PFSK-1 (cell line): Measurements from ENCODE around the gene LRMDA.

Experiments
- FOXP2 ChIP-seq: optimal IDR thresholded peaks from 2 replicates; pipeline ENCODE3; 2011; ENCODE audit warnings: borderline replicate concordance, control low read depth, inconsistent platforms; ENCODE audit not compliant: insufficient read depth; ENCODE audit errors: extremely low read length, extremely low read depth
- POLR2AphosphoS5 ChIP-seq: IDR thresholded peaks from 2 replicates; pipeline ENCODE4 v1.6.1; 2012; ENCODE audit warnings: low read depth, mild to moderate bottlenecking, control low read depth, low read length, moderate library complexity
- REST ChIP-seq, 2 experiments: IDR thresholded peaks; 2 replicates each; pipeline versions ENCODE4 v1.6.1 to v1.8.0; 2011 to 2012; ENCODE audit warnings: low read depth in 2 of 2, low read length in 2 of 2, control low read depth in 1 of 2, inconsistent platforms in 1 of 2, mild to moderate bottlenecking in 1 of 2, moderate library complexity in 1 of 2; ENCODE audit not compliant: insufficient read depth in 1 of 2
- SIN3A ChIP-seq: IDR thresholded peaks from 2 replicates; pipeline ENCODE4 v1.6.1; 2012; ENCODE audit warnings: mild to moderate bottlenecking, low read length, moderate library complexity, borderline replicate concordance; ENCODE audit not compliant: insufficient read depth
- TAF1 ChIP-seq: IDR thresholded peaks from 2 replicates; pipeline ENCODE4 v1.6.1; 2012; ENCODE audit warnings: low read length, control low read depth, borderline replicate concordance; ENCODE audit not compliant: insufficient read depth

Gene LRMDA

GRCh38 chr10:76285012-76285411 lies 853.6 kb downstream of the LRMDA start:
- TF ChIP-seq REST (IDR thresholded peaks at IDR 0.05; ENCODE audit: insufficient read depth in 1 of 2, low read depth in 2 of 2, low read length in 2 of 2) (no peak), FOXP2 (no peak), POLR2AphosphoS5 (no peak), SIN3A (no peak), TAF1 (no peak)

DNA sequence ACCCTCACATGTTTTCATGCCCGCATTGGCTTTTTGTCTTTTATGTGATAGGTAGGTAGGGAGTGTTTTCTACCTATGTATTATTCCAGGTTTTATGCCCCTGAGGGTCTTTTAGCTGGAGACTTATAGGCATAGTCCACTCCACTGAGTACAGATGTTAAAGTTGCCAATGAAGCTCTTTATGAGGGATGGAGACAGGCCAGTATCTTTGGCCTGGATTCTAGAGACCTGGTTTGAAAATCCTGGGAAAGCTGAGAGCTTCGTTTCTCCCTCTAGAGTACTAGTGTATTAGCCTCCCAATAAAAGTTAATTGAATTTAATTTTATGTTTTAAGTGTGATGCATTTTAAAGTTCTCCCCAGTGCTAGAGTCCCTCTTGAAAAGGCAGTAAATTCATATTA lies 854.1 kb downstream of the LRMDA start:
- TF ChIP-seq TAF1 (no peak), SIN3A (no peak), REST (IDR thresholded peaks at IDR 0.05; ENCODE audit: insufficient read depth in 1 of 2, low read depth in 2 of 2, low read length in 2 of 2) (no peak), FOXP2 (no peak), POLR2AphosphoS5 (no peak)

DNA sequence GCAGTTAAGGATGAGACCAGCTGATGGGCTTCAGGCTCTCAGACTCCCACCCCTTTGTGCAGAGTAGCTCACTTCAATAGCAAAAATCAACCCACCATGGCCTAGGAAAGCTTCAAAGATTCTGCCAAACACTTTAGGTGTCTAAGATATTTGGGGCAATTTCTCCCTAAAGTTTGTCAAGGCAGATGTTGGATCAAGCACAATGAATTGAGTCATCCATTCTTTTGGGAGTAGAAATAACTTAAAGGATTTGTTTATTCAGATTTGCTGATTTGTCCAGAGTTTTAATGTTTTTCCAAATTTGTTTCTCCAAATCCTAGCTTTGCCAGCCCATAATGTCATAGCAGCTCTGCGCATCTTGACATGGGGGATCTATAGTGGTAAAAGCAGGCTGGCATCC lies 855.1 kb downstream of the LRMDA start:
- TF ChIP-seq FOXP2 (no peak), SIN3A (no peak), TAF1 (no peak), POLR2AphosphoS5 (no peak), REST (IDR thresholded peaks at IDR 0.05; ENCODE audit: insufficient read depth in 1 of 2, low read depth in 2 of 2, low read length in 2 of 2) (no peak)

GRCh38 chr10:76287856-76288255 lies 856.4 kb downstream of the LRMDA start:
- no peak for TF ChIP-seq POLR2AphosphoS5
- no peak for TF ChIP-seq FOXP2
- TF ChIP-seq SIN3A, result no peak
- TF ChIP-seq TAF1, result no peak
- no peak for TF ChIP-seq REST (IDR thresholded peaks at IDR 0.05; ENCODE audit: insufficient read depth in 1 of 2, low read depth in 2 of 2, low read length in 2 of 2)

- TF ChIP-seq SIN3A (no peak), REST (IDR thresholded peaks at IDR 0.05; ENCODE audit: insufficient read depth in 1 of 2, low read depth in 2 of 2, low read length in 2 of 2) (no peak), POLR2AphosphoS5 (no peak), FOXP2 (no peak), TAF1 (no peak)
These were observed 859.8 kb downstream of the LRMDA start for GRCh38 chr10:76291175-76291574.
